Activated naive CD4-positive, alpha-beta T cell treated with anti-CD3 and anti-CD28 coated beads, Interleukin-2, amount 50 U/mL, for 24 hours (primary cell): ENCODE measurements around the gene ELP4.
"Not testable (repeated sequence)": the region's sequence is repeated elsewhere in the genome, so short reads cannot be mapped to it uniquely, and the experiment has no call there.

ENCODE experiments used
- H3K27ac Mint-ChIP-seq: one replicate; pipeline ENCODE4 v1.8.0; 2021; ENCODE audit warnings: mild to moderate bottlenecking, mixed read lengths
- H3K27me3 Mint-ChIP-seq: one replicate; pipeline ENCODE4 v1.8.0; 2021; ENCODE audit warnings: mixed read lengths
- H3K36me3 Mint-ChIP-seq: one replicate; pipeline ENCODE4 v1.8.0; 2021; ENCODE audit warnings: mixed read lengths
- H3K4me1 Mint-ChIP-seq: one replicate; pipeline ENCODE4 v1.8.0; 2021; ENCODE audit warnings: mixed read lengths
- H3K4me3 Mint-ChIP-seq: one replicate; pipeline ENCODE4 v1.8.0; 2021; ENCODE audit warnings: mild to moderate bottlenecking, mixed read lengths
- H3K9me3 Mint-ChIP-seq: one replicate; pipeline ENCODE4 v1.8.0; 2021; ENCODE audit warnings: mixed read lengths

The ELP4 gene

DNA sequence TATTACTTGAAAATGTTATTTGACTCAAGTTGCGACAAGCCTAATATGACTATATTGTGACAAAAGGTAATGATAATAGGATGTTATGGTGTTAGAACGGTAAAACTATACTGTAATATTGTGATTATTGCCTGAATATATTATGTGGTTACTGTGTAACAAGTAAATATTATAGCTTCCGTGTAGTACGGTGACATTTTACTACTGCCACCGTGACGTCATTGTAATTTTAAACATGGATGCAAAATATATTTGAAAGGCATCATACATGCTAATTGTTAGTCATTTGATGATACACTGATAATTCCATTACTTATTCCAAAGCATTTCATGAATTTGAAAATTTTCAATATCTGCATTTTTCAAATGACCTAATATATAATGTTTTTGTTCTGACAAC is 2.5 kb downstream of the ELP4 start:
- Mint-ChIP-seq H3K36me3 (peaks cover 4% of the 10 kb centered on the region), H3K4me3 (no peak overlapping the region), H3K27ac (no peak overlapping the region), H3K27me3 (no peaks in the 10 kb centered on the region), H3K4me1 (peaks cover 32% of the 10 kb centered on the region), H3K9me3 (no peaks in the 10 kb centered on the region)

GRCh38 chr11:31521497-31522150 is 12.1 kb downstream of the ELP4 start:
- H3K36me3 Mint-ChIP-seq, result peaks cover 1% of the 10 kb centered on the region

DNA sequence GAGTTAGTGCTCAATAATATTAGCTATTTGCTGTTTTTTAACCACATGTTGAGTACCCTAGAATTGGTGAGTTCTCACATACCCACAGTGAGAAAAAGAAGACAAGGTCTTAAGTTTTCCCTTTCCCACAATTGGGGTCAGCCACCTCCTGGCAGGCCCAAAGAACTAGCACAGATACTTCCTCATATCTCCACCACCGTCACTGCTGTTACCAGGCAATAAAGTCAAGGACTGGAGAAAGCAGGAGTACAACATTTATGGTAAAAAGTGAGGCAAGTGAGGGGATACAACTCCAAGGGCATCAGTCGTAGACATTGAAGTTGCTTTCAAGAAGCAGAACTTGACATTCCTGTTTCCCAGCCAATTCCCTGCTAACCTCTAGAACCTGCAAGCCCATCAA is 19.6 kb downstream of the ELP4 start:
- H3K4me1 Mint-ChIP-seq, result peaks cover 5% of the 10 kb centered on the region
- peaks cover 19% of the 10 kb centered on the region for H3K36me3 Mint-ChIP-seq
- no peak overlapping the region for H3K27ac Mint-ChIP-seq
- H3K4me3 Mint-ChIP-seq, result no peak overlapping the region
- no peaks in the 10 kb centered on the region for H3K9me3 Mint-ChIP-seq
- H3K27me3 Mint-ChIP-seq, result no peaks in the 10 kb centered on the region

More at GRCh38 chr11:31521497-31522150, 12.1 kb downstream of the ELP4 start:
- Mint-ChIP-seq H3K4me3 (no peak overlapping the region), H3K27me3 (no peaks in the 10 kb centered on the region), H3K9me3 (no peaks in the 10 kb centered on the region), H3K4me1 (no peaks in the 10 kb centered on the region), H3K27ac (no peak overlapping the region)

- H3K27ac Mint-ChIP-seq, result no peak overlapping the region
- H3K9me3 Mint-ChIP-seq, result no peaks in the 10 kb centered on the region
- H3K27me3 Mint-ChIP-seq, result no peaks in the 10 kb centered on the region
- H3K36me3 Mint-ChIP-seq, result peaks cover 19% of the 10 kb centered on the region
- peaks cover 5% of the 10 kb centered on the region for H3K4me1 Mint-ChIP-seq
- H3K4me3 Mint-ChIP-seq, result no peak overlapping the region
Measured at GRCh38 chr11:31529701-31530100, 20.1 kb downstream of the ELP4 start.

DNA sequence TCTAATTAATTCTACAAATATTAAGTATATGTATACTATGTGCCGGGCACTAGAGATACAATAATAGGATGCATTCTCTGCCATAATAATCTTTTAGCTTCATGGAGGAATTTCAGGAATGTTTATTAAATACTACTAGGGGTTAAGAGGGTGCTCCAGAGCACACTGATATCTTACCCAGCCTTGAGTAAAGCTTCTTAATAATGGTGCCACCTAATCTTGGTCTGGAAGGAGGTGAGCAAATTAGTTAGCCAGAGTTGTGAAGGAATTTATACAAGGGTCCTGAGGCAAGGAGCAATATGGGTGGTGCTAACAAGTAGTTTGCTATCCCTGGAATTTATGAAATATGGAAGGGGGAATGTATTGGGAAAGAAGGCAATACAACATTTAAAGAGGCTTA is 21.7 kb downstream of the ELP4 start:
- Mint-ChIP-seq H3K36me3 (peaks cover 20% of the 10 kb centered on the region), H3K27ac (no peak overlapping the region), H3K9me3 (no peaks in the 10 kb centered on the region), H3K27me3 (no peaks in the 10 kb centered on the region), H3K4me1 (peaks cover 5% of the 10 kb centered on the region), H3K4me3 (no peak overlapping the region)

GRCh38 chr11:31535479-31535878 is 25.9 kb downstream of the ELP4 start:
- Mint-ChIP-seq H3K27me3 (no peaks in the 10 kb centered on the region), H3K4me3 (no peak overlapping the region), H3K27ac (no peak overlapping the region), H3K4me1 (peaks cover 5% of the 10 kb centered on the region), H3K36me3 (peaks cover 19% of the 10 kb centered on the region), H3K9me3 (no peaks in the 10 kb centered on the region)

- Mint-ChIP-seq H3K27me3 (no peaks in the 10 kb centered on the region), H3K9me3 (peaks cover 4% of the 10 kb centered on the region), H3K4me1 (no peaks in the 10 kb centered on the region), H3K27ac (no peak overlapping the region), H3K4me3 (no peak overlapping the region), H3K36me3 (peaks cover 28% of the 10 kb centered on the region)
Measured at GRCh38 chr11:31542862-31543261, 33.3 kb downstream of the ELP4 start.

DNA sequence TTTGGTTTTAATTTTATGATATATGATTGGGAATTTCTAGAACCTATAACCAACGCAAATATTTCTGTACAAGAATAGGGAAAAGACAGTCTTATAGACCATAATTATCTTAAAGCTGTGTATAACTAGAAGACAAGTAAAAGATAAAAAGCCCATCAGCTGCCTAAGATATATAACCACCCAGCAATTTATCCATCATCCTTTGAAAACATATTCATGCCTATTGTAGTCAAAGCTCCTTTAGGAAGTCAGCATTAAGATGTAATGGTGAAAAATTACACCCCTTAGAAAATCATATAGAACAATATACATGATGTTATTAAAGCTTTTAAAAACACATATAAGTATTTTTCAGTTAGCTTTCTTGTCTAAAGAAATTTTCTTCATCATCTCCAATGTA is 46.4 kb downstream of the ELP4 start:
- no peak overlapping the region for H3K4me3 Mint-ChIP-seq
- peaks cover 8% of the 10 kb centered on the region for H3K36me3 Mint-ChIP-seq
- H3K4me1 Mint-ChIP-seq, result peaks cover 4% of the 10 kb centered on the region
- H3K27me3 Mint-ChIP-seq, result no peaks in the 10 kb centered on the region
- H3K9me3 Mint-ChIP-seq, result no peaks in the 10 kb centered on the region
- no peak overlapping the region for H3K27ac Mint-ChIP-seq

DNA sequence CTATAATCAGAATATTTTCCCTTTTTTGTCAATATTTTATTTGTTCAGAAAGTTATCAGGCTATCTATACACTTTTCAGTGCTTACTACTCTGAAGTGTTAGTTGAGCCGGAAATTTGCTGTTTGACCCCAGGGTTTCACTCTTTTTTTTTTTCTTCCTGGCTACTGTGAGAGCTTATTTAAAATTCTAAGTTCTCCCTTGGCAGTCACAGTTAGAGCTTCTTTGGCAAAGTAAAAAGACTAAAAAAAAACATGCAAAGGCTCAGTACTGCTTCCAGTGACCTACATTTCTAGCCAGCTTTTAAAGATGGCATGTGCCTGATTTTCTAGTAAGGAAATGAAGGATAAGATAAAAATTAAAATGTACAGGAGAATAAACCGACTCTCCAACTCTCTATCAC is 48.4 kb downstream of the ELP4 start:
- Mint-ChIP-seq H3K9me3 (no peaks in the 10 kb centered on the region), H3K36me3 (peaks cover 2% of the 10 kb centered on the region), H3K4me3 (no peak overlapping the region), H3K4me1 (no peaks in the 10 kb centered on the region), H3K27ac (no peak overlapping the region), H3K27me3 (no peaks in the 10 kb centered on the region)

GRCh38 chr11:31560842-31561476 is 51.4 kb downstream of the ELP4 start:
- Mint-ChIP-seq H3K9me3 (no peaks in the 10 kb centered on the region), H3K27me3 (no peaks in the 10 kb centered on the region), H3K36me3 (peaks cover 10% of the 10 kb centered on the region), H3K4me3 (no peak overlapping the region), H3K4me1 (no peaks in the 10 kb centered on the region), H3K27ac (no peak overlapping the region)

DNA sequence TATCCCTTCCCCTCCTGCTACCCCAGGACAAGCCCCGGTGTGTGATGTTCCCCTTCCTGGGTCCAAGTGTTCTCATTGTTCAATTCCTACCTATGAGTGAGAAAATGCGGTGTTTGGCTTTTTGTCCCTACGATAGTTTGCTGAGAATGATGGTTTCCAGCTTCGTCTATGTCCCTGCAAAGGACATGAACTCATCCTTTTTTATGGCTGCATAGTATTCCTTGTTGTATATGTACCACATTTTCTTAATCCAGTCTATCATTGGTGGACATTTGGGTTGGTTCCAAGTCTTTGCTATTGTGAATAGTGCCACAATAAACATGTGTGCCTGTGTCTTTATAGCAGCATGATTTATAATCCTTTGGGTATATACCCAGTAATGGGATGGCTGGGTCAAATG is 55.0 kb downstream of the ELP4 start:
- H3K36me3 Mint-ChIP-seq, result peaks cover 18% of the 10 kb centered on the region

DNA sequence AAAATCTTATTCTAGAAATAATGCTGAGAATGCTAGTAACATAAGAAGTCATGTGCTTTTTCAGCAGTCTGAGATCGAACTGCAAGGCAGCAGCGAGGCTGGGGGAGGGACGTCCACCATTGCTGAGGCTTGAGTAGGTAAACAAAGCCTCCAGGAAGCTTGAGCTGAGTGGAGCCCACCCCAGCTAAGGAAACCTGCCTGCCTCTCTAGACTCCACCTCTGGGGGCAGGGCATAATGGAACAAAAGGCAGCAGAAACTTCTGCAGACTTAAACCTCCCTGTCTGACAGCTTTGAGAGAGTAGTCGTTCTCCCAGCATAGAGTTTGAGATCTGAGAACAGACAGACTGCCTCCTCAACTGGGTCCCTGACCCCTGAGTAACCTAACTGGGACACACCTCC is 64.6 kb downstream of the ELP4 start:
- not testable (repeated sequence) for H3K27me3 Mint-ChIP-seq, H3K27ac Mint-ChIP-seq, H3K4me3 Mint-ChIP-seq, H3K4me1 Mint-ChIP-seq
- peaks cover 14% of the 10 kb centered on the region for H3K9me3 Mint-ChIP-seq
- H3K36me3 Mint-ChIP-seq, result peaks cover 21% of the 10 kb centered on the region

More for the DNA sequence above, 55.0 kb downstream of the ELP4 start:
- not testable (repeated sequence) for H3K27me3 Mint-ChIP-seq, H3K4me3 Mint-ChIP-seq, H3K9me3 Mint-ChIP-seq, H3K27ac Mint-ChIP-seq, H3K4me1 Mint-ChIP-seq

GRCh38 chr11:31575764-31576163 is 66.2 kb downstream of the ELP4 start:
- H3K36me3 Mint-ChIP-seq, result peaks cover 18% of the 10 kb centered on the region
- not testable (repeated sequence) for H3K4me1 Mint-ChIP-seq, H3K27ac Mint-ChIP-seq, H3K4me3 Mint-ChIP-seq, H3K27me3 Mint-ChIP-seq
- H3K9me3 Mint-ChIP-seq, result peaks cover 14% of the 10 kb centered on the region

- not testable (repeated sequence) for H3K27me3 Mint-ChIP-seq, H3K27ac Mint-ChIP-seq, H3K4me3 Mint-ChIP-seq
- H3K36me3 Mint-ChIP-seq, result peaks cover 13% of the 10 kb centered on the region
- H3K9me3 Mint-ChIP-seq, result peaks cover 14% of the 10 kb centered on the region
- peaks cover 18% of the 10 kb centered on the region for H3K4me1 Mint-ChIP-seq
Measured at GRCh38 chr11:31579412-31579811, 69.8 kb downstream of the ELP4 start.

DNA sequence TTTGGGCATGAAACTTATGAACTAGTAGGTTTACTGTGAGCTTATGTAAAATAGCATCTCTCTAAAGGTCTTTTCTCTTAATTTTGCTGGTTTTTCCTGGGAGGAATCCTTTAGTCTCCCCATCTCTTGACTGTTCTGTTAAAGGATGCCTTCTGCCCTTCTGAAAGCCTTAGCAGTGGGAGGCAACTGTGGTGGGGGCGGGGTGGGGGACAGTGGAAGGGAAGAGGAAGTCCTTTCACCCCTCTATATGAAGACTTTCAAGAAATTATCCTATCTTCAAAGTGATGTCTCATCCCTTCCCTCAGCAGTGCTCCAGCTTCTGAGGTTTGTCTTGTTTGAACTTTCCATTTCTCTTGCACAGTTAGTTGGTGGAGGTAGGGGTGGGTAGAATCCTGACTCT is 73.1 kb downstream of the ELP4 start:
- no peak overlapping the region for H3K27ac Mint-ChIP-seq
- peaks cover 12% of the 10 kb centered on the region for H3K36me3 Mint-ChIP-seq
- H3K27me3 Mint-ChIP-seq, result no peaks in the 10 kb centered on the region
- no peak overlapping the region for H3K4me3 Mint-ChIP-seq
- no peaks in the 10 kb centered on the region for H3K9me3 Mint-ChIP-seq
- peaks cover 23% of the 10 kb centered on the region for H3K4me1 Mint-ChIP-seq

- Mint-ChIP-seq H3K27me3 (no peaks in the 10 kb centered on the region), H3K9me3 (no peaks in the 10 kb centered on the region), H3K4me1 (no peaks in the 10 kb centered on the region), H3K27ac (no peak overlapping the region), H3K4me3 (no peak overlapping the region), H3K36me3 (peaks cover 16% of the 10 kb centered on the region)
Measured at GRCh38 chr11:31598454-31598853, 88.9 kb downstream of the ELP4 start.
